Mesendoderm (in vitro differentiated cells): ENCODE measurements around the gene SAPCD1. TPM values are rescaled to one million over a fixed set of nuclear protein-coding genes. Genes with fewer than 3 reads are reported as not detected.

Source experiments
- DNase-seq: peaks from one replicate; pipeline ENCODE4 v3.0.0; 2013
- H2AK5ac ChIP-seq: 2 replicates; pipeline ENCODE4 v1.6.1; 2013; ENCODE audit warnings: low read length, inconsistent platforms
- H2BK120ac ChIP-seq: 2 replicates; pipeline ENCODE4 v1.6.1; 2013; ENCODE audit warnings: low read depth, mild to moderate bottlenecking, low read length, moderate library complexity, mixed read lengths
- H2BK15ac ChIP-seq: replicated peaks from 2 replicates; pipeline ENCODE4 v1.6.1; 2013; ENCODE audit warnings: low read depth, mild to moderate bottlenecking, moderate library complexity
- H2BK5ac ChIP-seq: 2 replicates; pipeline ENCODE4 v1.6.1; 2013; ENCODE audit warnings: low read length, inconsistent platforms
- H3K18ac ChIP-seq: 2 replicates; pipeline ENCODE4 v1.6.1; 2013; ENCODE audit warnings: mild to moderate bottlenecking, low read length, mixed read lengths
- H3K23ac ChIP-seq: one replicate; pipeline ENCODE4 v1.6.1; 2013; ENCODE audit warnings: low read length
- H3K27ac ChIP-seq: 2 replicates; pipeline ENCODE4 v1.5.1; 2013; ENCODE audit warnings: low read depth, mild to moderate bottlenecking, inconsistent platforms, low read length, moderate library complexity
- H3K27me3 ChIP-seq: 2 replicates; pipeline ENCODE4 v1.6.1; 2013; ENCODE audit warnings: low read length, control low read depth, mild to moderate bottlenecking, inconsistent platforms; ENCODE audit not compliant: insufficient read depth, poor library complexity
- H3K36me3 ChIP-seq: 2 replicates; pipeline ENCODE4 v1.6.1; 2013; ENCODE audit warnings: low read length, inconsistent platforms; ENCODE audit not compliant: control insufficient read depth, insufficient read depth
- H3K4ac ChIP-seq: one replicate; pipeline ENCODE4 v1.6.1; 2013; ENCODE audit warnings: low read depth, mild to moderate bottlenecking, low read length, moderate library complexity
- H3K4me1 ChIP-seq: 2 replicates; pipeline ENCODE4 v1.6.1; 2013; ENCODE audit warnings: low read depth, low read length, inconsistent platforms; ENCODE audit not compliant: control insufficient read depth
- H3K4me2 ChIP-seq: 2 replicates; pipeline ENCODE4 v1.6.1; 2013; ENCODE audit warnings: low read length
- H3K4me3 ChIP-seq: 2 replicates; pipeline ENCODE4 v1.5.1; 2013; ENCODE audit warnings: mild to moderate bottlenecking, low read length
- H3K56ac ChIP-seq: one replicate; pipeline ENCODE4 v1.6.1; 2013; ENCODE audit warnings: low read length
- H3K79me1 ChIP-seq: 2 replicates; pipeline ENCODE4 v1.6.1; 2013; ENCODE audit warnings: low read length, inconsistent platforms
- H3K79me2 ChIP-seq: 2 replicates; pipeline ENCODE4 v1.6.1; 2013; ENCODE audit warnings: mild to moderate bottlenecking, low read length; ENCODE audit not compliant: control insufficient read depth, insufficient read depth
- H3K9ac ChIP-seq: 2 replicates; pipeline ENCODE4 v1.6.1; 2013; ENCODE audit warnings: low read length, inconsistent platforms
- H4K5ac ChIP-seq: one replicate; pipeline ENCODE4 v1.6.1; 2013; ENCODE audit warnings: low read length
- H4K8ac ChIP-seq: one replicate; pipeline ENCODE4 v1.6.1; 2013; ENCODE audit warnings: low read depth, mild to moderate bottlenecking, control low read depth, low read length, moderate library complexity
- whole genome bisulfite sequencing: extraction: QIAGEN DNeasy Blood & Tissue Kit; methylation state at CpG from one replicate; pipeline ENCODE4 v1.1.7; 2013; ENCODE audit warnings: low lambda C conversion rate, missing lambda C conversion rate; ENCODE audit not compliant: insufficient coverage; ENCODE audit errors: extremely low coverage; 5-methylcytosine and 5-hydroxymethylcytosine counted together
- polyA plus RNA-seq, 2 experiments: library from polyadenylated mRNA; stranded (reverse); fragments of 200-250 nt; gene quantifications; one replicate each; pipeline ENCODE4 v1.2.3, GENCODE V29; 2013

The SAPCD1 gene
- polyA plus RNA-seq (2013, experiment 1 of 2) = 0.42 TPM
- polyA plus RNA-seq (2013, experiment 2 of 2) = 0.88 TPM

GRCh38 chr6:31762356-31762755 is at the start of gene SAPCD1:
TSS of gene SAPCD1 (plus strand) at chr6:31762656. CDS start at chr6:31763055, 399 bp downstream.
- Histone ChIP-seq H3K79me2 (no peaks in the 10 kb centered on the region), H3K4me1 (peaks cover 5% of the 10 kb centered on the region), H3K4me3 (no peak within 1 kb of the TSS), H3K36me3 (no peaks in the 10 kb centered on the region), H3K4ac (no peak within 1 kb of the TSS), H3K18ac (no peak within 1 kb of the TSS), H4K8ac (no peak within 1 kb of the TSS), H2BK120ac (no peak within 1 kb of the TSS), H3K27ac (peak within 1 kb of the TSS; percentile 25), H3K9ac (peak within 1 kb of the TSS; percentile 15), H3K23ac (no peak within 1 kb of the TSS), H2BK15ac (no peak within 1 kb of the TSS), H3K56ac (peak within 1 kb of the TSS; percentile 46), H3K27me3 (no peaks in the 10 kb centered on the region), H2AK5ac (no peak within 1 kb of the TSS), H2BK5ac (no peak within 1 kb of the TSS), H3K79me1 (no peaks in the 10 kb centered on the region), H3K4me2 (no peak within 1 kb of the TSS), H4K5ac (no peak within 1 kb of the TSS)
- no CpG with 5 or more reads among the region's 4 CpGs for WGBS
- DNase-seq = no peak

GRCh38 chr6:31713465-31713864 is 49.0 kb upstream of the SAPCD1 start:
- DNase-seq = no peak
- Histone ChIP-seq H3K4me2 (no peak overlapping the region), H3K18ac (peak overlapping the region; percentile 92), H3K56ac (peak overlapping the region; percentile 93), H3K36me3 (no peaks in the 10 kb centered on the region), H3K27me3 (no peaks in the 10 kb centered on the region), H3K79me1 (no peaks in the 10 kb centered on the region), H3K79me2 (no peaks in the 10 kb centered on the region), H2AK5ac (peak overlapping the region; percentile 51), H2BK120ac (peak overlapping the region; percentile 73), H3K4ac (peak overlapping the region; percentile 81), H4K5ac (no peak overlapping the region), H4K8ac (peak overlapping the region; percentile 79), H3K9ac (peak overlapping the region; percentile 62), H3K4me1 (peaks cover 21% of the 10 kb centered on the region), H3K27ac (peak overlapping the region; percentile 69), H3K23ac (no peak overlapping the region), H3K4me3 (no peak overlapping the region), H2BK15ac (peak overlapping the region; percentile 37), H2BK5ac (peak overlapping the region; percentile 96)
- WGBS = no CpG with 5 or more reads among the region's 4 CpGs

GRCh38 chr6:31713991-31714684 is 48.3 kb upstream of the SAPCD1 start:
- peak overlapping the region; percentile 69 for H3K27ac ChIP-seq
- no peak overlapping the region for H3K4me2 ChIP-seq
- peak; percentile 87 for DNase-seq
- no peaks in the 10 kb centered on the region for H3K79me2 ChIP-seq
- peak overlapping the region; percentile 98 for H3K23ac ChIP-seq
- no peak overlapping the region for H2AK5ac ChIP-seq
- H3K27me3 ChIP-seq = no peaks in the 10 kb centered on the region
- H2BK120ac ChIP-seq = peak overlapping the region; percentile 8
- H3K56ac ChIP-seq = peak overlapping the region; percentile 93
- peak overlapping the region; percentile 76 for H4K5ac ChIP-seq
- H3K36me3 ChIP-seq = no peaks in the 10 kb centered on the region
- peak overlapping the region; percentile 62 for H3K9ac ChIP-seq
- H4K8ac ChIP-seq = no peak overlapping the region
- no peak overlapping the region for H3K4me3 ChIP-seq
- no CpG with 5 or more reads among the region's 5 CpGs for WGBS
- H2BK15ac ChIP-seq = no peak overlapping the region
- peak overlapping the region; percentile 64 for H3K4ac ChIP-seq
- peak overlapping the region; percentile 96 for H2BK5ac ChIP-seq
- peaks cover 23% of the 10 kb centered on the region for H3K4me1 ChIP-seq
- H3K79me1 ChIP-seq = no peaks in the 10 kb centered on the region
- H3K18ac ChIP-seq = peak overlapping the region; percentile 92

GRCh38 chr6:31715022-31715958 is 47.2 kb upstream of the SAPCD1 start, which contains the start of gene LY6G6D:
TSS of gene LY6G6D (plus strand) at chr6:31715348. CDS start at chr6:31715356, 8 bp downstream.
- H3K56ac ChIP-seq = peak within 1 kb of the TSS; percentile 93
- H3K18ac ChIP-seq = peak within 1 kb of the TSS; percentile 77
- H3K4me3 ChIP-seq = no peak within 1 kb of the TSS
- no peak within 1 kb of the TSS for H2BK15ac ChIP-seq
- H2BK5ac ChIP-seq = peak within 1 kb of the TSS; percentile 96
- H3K23ac ChIP-seq = peak within 1 kb of the TSS; percentile 98
- peak within 1 kb of the TSS; percentile 69 for H3K27ac ChIP-seq
- H3K27me3 ChIP-seq = no peaks in the 10 kb centered on the region
- no peak for DNase-seq
- peak within 1 kb of the TSS; percentile 76 for H4K5ac ChIP-seq
- H3K4me2 ChIP-seq = no peak within 1 kb of the TSS
- no peaks in the 10 kb centered on the region for H3K79me2 ChIP-seq
- no peaks in the 10 kb centered on the region for H3K36me3 ChIP-seq
- H2BK120ac ChIP-seq = peak within 1 kb of the TSS; percentile 80
- WGBS = no CpG with 5 or more reads among the region's 16 CpGs
- H4K8ac ChIP-seq = no peak within 1 kb of the TSS
- H3K4me1 ChIP-seq = peaks cover 23% of the 10 kb centered on the region
- H3K79me1 ChIP-seq = no peaks in the 10 kb centered on the region
- H3K4ac ChIP-seq = peak within 1 kb of the TSS; percentile 64
- H3K9ac ChIP-seq = peak within 1 kb of the TSS; percentile 62
- H2AK5ac ChIP-seq = peak within 1 kb of the TSS; percentile 56

- Histone ChIP-seq H3K27ac (no peak overlapping the region), H3K23ac (no peak overlapping the region), H3K4ac (no peak overlapping the region), H2BK120ac (no peak overlapping the region), H3K4me1 (peaks cover 18% of the 10 kb centered on the region), H2AK5ac (no peak overlapping the region), H4K8ac (no peak overlapping the region), H2BK5ac (no peak overlapping the region), H3K79me2 (no peaks in the 10 kb centered on the region), H3K18ac (no peak overlapping the region), H2BK15ac (no peak overlapping the region), H3K56ac (no peak overlapping the region), H3K27me3 (no peaks in the 10 kb centered on the region), H3K4me2 (no peak overlapping the region), H3K9ac (no peak overlapping the region), H4K5ac (no peak overlapping the region), H3K36me3 (no peaks in the 10 kb centered on the region), H3K79me1 (no peaks in the 10 kb centered on the region), H3K4me3 (no peak overlapping the region)
- no CpG with 5 or more reads among the region's 10 CpGs for WGBS
- DNase-seq = peak; percentile 85
Observed at GRCh38 chr6:31717499-31718222, 44.8 kb upstream of the SAPCD1 start.
